Fibroblast of lung (primary cell): ENCODE measurements around the gene METTL1. TPM values are rescaled to one million over a fixed set of nuclear protein-coding genes. Genes with fewer than 3 reads are reported as not detected.

Experiments
- DNase-seq, 2 donors: peaks; one replicate each; pipeline versions ENCODE4 v3.0.0 to v3.0.0-alpha.2; 2010; ENCODE audit warnings: low read depth in 2 of 2
- H2AFZ ChIP-seq: 2 replicates; pipeline ENCODE4 v1.5.1; 2012; ENCODE audit warnings: low read length, control low read depth, inconsistent platforms
- H3K27ac ChIP-seq: 2 replicates; pipeline ENCODE4 v1.5.1; 2011; ENCODE audit warnings: low read length, control low read depth; ENCODE audit not compliant: insufficient read depth
- H3K27me3 ChIP-seq: 2 replicates; pipeline ENCODE4 v1.5.1; 2011; ENCODE audit warnings: mild to moderate bottlenecking, low read length; ENCODE audit not compliant: control insufficient read depth, insufficient read depth
- H3K36me3 ChIP-seq: 2 replicates; pipeline ENCODE4 v1.5.1; 2011; ENCODE audit warnings: low read length; ENCODE audit not compliant: control insufficient read depth, insufficient read depth
- H3K4me1 ChIP-seq: 2 replicates; pipeline ENCODE4 v1.5.1; 2011; ENCODE audit warnings: low read length; ENCODE audit not compliant: control insufficient read depth, insufficient read depth; ENCODE audit errors: extremely low read depth
- H3K4me2 ChIP-seq: 2 replicates; pipeline ENCODE4 v1.5.1; 2011; ENCODE audit warnings: low read length, control low read depth; ENCODE audit not compliant: insufficient read depth; ENCODE audit errors: extremely low read depth
- H3K4me3 ChIP-seq, 4 experiments: fragments of 200-600 bp in 1 of 4; sonication (generic) in 1 of 4; replicated peaks in 1 of 4; 2 replicates each; pipeline ENCODE4 v1.5.1; 2011 to 2016; ENCODE audit warnings: low read length in 4 of 4, low read depth in 3 of 4, mild to moderate bottlenecking in 3 of 4, control low read depth in 2 of 4, inconsistent platforms in 1 of 4, mixed read lengths in 1 of 4; ENCODE audit not compliant: insufficient read depth in 1 of 4; ENCODE audit errors: control extremely low read depth in 1 of 4
- H3K79me2 ChIP-seq: 2 replicates; pipeline ENCODE4 v1.5.1; 2012; ENCODE audit warnings: mild to moderate bottlenecking, low read length, inconsistent platforms; ENCODE audit not compliant: control insufficient read depth, insufficient read depth
- H3K9ac ChIP-seq: 2 replicates; pipeline ENCODE4 v1.5.1; 2011; ENCODE audit warnings: mild to moderate bottlenecking, low read length, control low read depth; ENCODE audit not compliant: insufficient read depth
- H3K9me3 ChIP-seq: 2 replicates; pipeline ENCODE4 v1.5.1; 2012; ENCODE audit warnings: low read depth, low read length; ENCODE audit not compliant: control insufficient read depth, insufficient read depth
- H4K20me1 ChIP-seq: 2 replicates; pipeline ENCODE4 v1.5.1; 2011; ENCODE audit warnings: low read length; ENCODE audit not compliant: control insufficient read depth, insufficient read depth; ENCODE audit errors: extremely low read depth
- EZH2 ChIP-seq: IDR thresholded peaks from 2 replicates; pipeline ENCODE4 v1.5.1; 2012; ENCODE audit warnings: low read length, control low read depth, mild to moderate bottlenecking; ENCODE audit errors: missing control alignments
- polyA plus RNA-seq, 2 donors: library from polyadenylated mRNA; depleted of rRNA in 1 of 2; stranded (reverse) in 1 of 2; unstranded in 1 of 2; fragments of >200 nt; gene quantifications; 2 replicates each; pipeline ENCODE4 v1.2.1, GENCODE V29; 2011 to 2012; ENCODE audit warnings: missing spikeins in 1 of 2
- total RNA-seq: library from RNA; depleted of rRNA; stranded (reverse); fragments of >200 nt; gene quantifications from 2 replicates; pipeline ENCODE4 v1.2.1, GENCODE V29; 2014
- TF ChIP-seq, protein P1 (sequence below), 2 donors: IDR thresholded peaks in 1 of 2; conservative IDR thresholded peaks in 1 of 2; 1 replicate in 1 of 2; 2 replicates in 1 of 2; pipeline ENCODE4 v1.5.1; 2011 to 2012; ENCODE audit warnings: low read length in 2 of 2, control low read depth in 1 of 2, inconsistent platforms in 1 of 2, low read depth in 1 of 2, mild to moderate bottlenecking in 1 of 2

METTL1 gene
- total and polyA plus RNA-seq, 2 donors (not counting 1 experiment from before 2014, with no cell fraction given) = 3.5 to 16.9 TPM

DNA sequence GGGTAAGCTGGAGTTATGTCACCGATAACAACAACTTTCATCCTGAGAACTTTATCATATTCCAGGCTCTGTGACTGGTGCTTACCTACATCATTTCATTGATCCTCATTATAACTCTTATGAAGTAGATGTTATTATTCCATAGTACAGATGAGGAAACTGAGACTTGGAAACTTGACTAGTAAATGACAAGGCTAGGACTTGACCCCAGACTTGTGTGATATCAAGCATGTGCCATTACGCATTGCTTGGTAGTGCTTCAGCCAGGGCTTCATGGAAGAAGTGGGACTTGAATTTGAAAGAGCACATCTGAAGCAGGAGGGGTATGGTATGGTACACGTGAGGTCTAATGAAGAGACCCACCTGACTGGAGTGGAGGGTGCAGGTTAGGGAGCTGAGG, 34.8 kb upstream of the METTL1 start:
- no peak overlapping the region for H2AFZ ChIP-seq
- TF ChIP-seq, protein P1, sequence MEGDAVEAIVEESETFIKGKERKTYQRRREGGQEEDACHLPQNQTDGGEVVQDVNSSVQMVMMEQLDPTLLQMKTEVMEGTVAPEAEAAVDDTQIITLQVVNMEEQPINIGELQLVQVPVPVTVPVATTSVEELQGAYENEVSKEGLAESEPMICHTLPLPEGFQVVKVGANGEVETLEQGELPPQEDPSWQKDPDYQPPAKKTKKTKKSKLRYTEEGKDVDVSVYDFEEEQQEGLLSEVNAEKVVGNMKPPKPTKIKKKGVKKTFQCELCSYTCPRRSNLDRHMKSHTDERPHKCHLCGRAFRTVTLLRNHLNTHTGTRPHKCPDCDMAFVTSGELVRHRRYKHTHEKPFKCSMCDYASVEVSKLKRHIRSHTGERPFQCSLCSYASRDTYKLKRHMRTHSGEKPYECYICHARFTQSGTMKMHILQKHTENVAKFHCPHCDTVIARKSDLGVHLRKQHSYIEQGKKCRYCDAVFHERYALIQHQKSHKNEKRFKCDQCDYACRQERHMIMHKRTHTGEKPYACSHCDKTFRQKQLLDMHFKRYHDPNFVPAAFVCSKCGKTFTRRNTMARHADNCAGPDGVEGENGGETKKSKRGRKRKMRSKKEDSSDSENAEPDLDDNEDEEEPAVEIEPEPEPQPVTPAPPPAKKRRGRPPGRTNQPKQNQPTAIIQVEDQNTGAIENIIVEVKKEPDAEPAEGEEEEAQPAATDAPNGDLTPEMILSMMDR (conservative IDR thresholded peaks at IDR 0.05 in 1 of 2, IDR thresholded peaks at IDR 0.05 in 1 of 2; ENCODE audit: low read depth in 1 of 2, low read length in 2 of 2) = no peak
- no peak for TF ChIP-seq EZH2
- no peak overlapping the region for H3K4me2 ChIP-seq
- no peaks in the 10 kb centered on the region for H3K79me2 ChIP-seq
- no peak for DNase-seq
- no peak overlapping the region for H3K4me3 ChIP-seq
- H3K27me3 ChIP-seq = no peaks in the 10 kb centered on the region
- no peak overlapping the region for H3K9ac ChIP-seq
- H4K20me1 ChIP-seq = no peaks in the 10 kb centered on the region
- no peak overlapping the region for H3K27ac ChIP-seq
- no peaks in the 10 kb centered on the region for H3K9me3 ChIP-seq
- H3K4me1 ChIP-seq = no peaks in the 10 kb centered on the region
- peaks cover 13% of the 10 kb centered on the region for H3K36me3 ChIP-seq

DNA sequence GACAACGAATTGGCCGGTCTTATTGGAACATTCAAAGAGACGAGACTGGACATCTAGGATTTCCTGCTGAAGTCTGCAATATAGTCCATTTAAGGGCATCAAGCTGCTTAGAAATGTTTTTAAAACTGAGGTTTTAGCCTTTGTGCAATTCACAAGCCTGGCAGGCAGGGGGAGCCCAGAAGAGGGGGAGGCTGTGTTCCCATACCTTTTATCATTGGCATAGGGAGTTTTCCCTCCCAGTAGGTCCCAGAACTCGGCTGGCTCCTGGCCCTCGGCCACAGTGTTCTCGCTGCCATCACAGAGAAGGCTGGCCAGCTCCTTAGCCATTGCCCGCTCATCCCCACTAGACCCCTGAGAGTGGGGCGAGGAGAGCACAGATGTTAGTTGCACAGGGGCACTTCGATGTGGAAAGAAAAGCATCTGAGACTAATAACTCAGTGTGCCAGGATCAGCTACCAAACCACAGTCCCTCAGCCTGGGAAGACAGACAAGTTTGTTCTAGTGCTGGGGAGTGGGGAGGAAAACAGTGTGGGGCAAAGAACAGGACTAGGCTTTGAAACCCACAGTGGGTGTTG, 31.5 kb upstream of the METTL1 start:
- H2AFZ ChIP-seq = no peak overlapping the region
- no peak overlapping the region for H3K9ac ChIP-seq
- no peaks in the 10 kb centered on the region for H3K9me3 ChIP-seq
- H3K36me3 ChIP-seq = peaks cover 12% of the 10 kb centered on the region
- no peaks in the 10 kb centered on the region for H3K27me3 ChIP-seq
- peak; percentile 37 to 58 for DNase-seq
- no peak overlapping the region for H3K27ac ChIP-seq
- H3K79me2 ChIP-seq = no peaks in the 10 kb centered on the region
- no peak overlapping the region for H3K4me2 ChIP-seq
- H3K4me3 ChIP-seq = no peak overlapping the region
- no peaks in the 10 kb centered on the region for H4K20me1 ChIP-seq
- H3K4me1 ChIP-seq = no peaks in the 10 kb centered on the region
- TF ChIP-seq, protein P1 (conservative IDR thresholded peaks at IDR 0.05 in 1 of 2, IDR thresholded peaks at IDR 0.05 in 1 of 2; ENCODE audit: low read depth in 1 of 2, low read length in 2 of 2) = peak; percentile 81 to 85
- no peak for TF ChIP-seq EZH2

DNA sequence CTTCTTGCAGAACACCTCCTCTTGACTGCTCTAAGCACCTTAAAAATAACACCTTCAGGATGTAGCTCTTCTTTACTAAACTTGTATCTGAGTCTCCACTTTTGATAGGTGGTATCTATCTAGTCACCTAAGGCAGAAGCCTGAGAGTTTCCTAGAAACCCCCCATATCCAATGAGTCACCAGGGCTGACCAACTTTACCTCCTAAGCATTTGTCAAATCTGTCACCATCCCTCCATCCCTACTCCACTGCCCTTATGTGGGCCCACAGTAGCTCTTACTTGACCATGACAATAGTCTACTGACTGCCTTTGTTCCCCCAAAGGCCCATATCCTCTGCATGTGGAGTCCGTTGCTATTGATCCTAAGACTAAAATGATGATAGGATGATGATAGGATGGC, 30.7 kb upstream of the METTL1 start:
- Histone ChIP-seq H3K36me3 (peaks cover 6% of the 10 kb centered on the region), H3K4me1 (no peaks in the 10 kb centered on the region), H2AFZ (no peak overlapping the region), H3K27me3 (no peaks in the 10 kb centered on the region), H3K9me3 (no peaks in the 10 kb centered on the region), H3K27ac (no peak overlapping the region), H3K4me2 (no peak overlapping the region), H4K20me1 (no peaks in the 10 kb centered on the region), H3K4me3 (no peak overlapping the region), H3K79me2 (no peaks in the 10 kb centered on the region), H3K9ac (no peak overlapping the region)
- DNase-seq = no peak
- TF ChIP-seq, protein P1 (conservative IDR thresholded peaks at IDR 0.05 in 1 of 2, IDR thresholded peaks at IDR 0.05 in 1 of 2; ENCODE audit: low read depth in 1 of 2, low read length in 2 of 2) = no peak
- TF ChIP-seq EZH2 = no peak
